Tibial nerve (tissue), 4 donors: ENCODE results near the gene SLX4IP. TPM values are rescaled to one million over a fixed set of nuclear protein-coding genes. Genes with fewer than 3 reads are reported as not detected.

Experiments
- DNase-seq, 2 donors: peaks; one replicate each; pipeline ENCODE4 v3.0.0-alpha.2; 2019; ENCODE audit warnings: low spot score in 2 of 2
- H3K27ac ChIP-seq, 4 donors: fragments of 200-600 bp; sonication (generic) in 3 of 4; one replicate each; pipeline ENCODE4 v1.5.1; 2017 to 2019; ENCODE audit warnings: mild to moderate bottlenecking in 1 of 4
- H3K27me3 ChIP-seq, 2 donors: fragments of 200-600 bp; sonication (generic) in 1 of 2; one replicate each; pipeline versions ENCODE4 v1.5.1 to v1.6.0; 2017 to 2019
- H3K36me3 ChIP-seq, 3 donors: fragments of 200-600 bp; sonication (generic); one replicate each; pipeline ENCODE4 v1.5.1; 2018 to 2019
- H3K4me1 ChIP-seq, 4 donors: fragments of 200-600 bp; sonication (generic) in 3 of 4; one replicate each; pipeline ENCODE4 v1.5.1; 2017 to 2019
- H3K4me3 ChIP-seq, 4 donors: fragments of 200-600 bp; sonication (generic) in 3 of 4; one replicate each; pipeline ENCODE4 v1.5.1; 2017 to 2019; ENCODE audit warnings: mild to moderate bottlenecking in 1 of 4, moderate library complexity in 1 of 4
- H3K9me3 ChIP-seq, 4 donors: fragments of 200-600 bp; sonication (generic) in 3 of 4; one replicate each; pipeline ENCODE4 v1.5.1; 2017 to 2019
- EP300 ChIP-seq, 2 donors: sonication (generic); formaldehyde crosslinking; IDR thresholded peaks; one replicate each; pipeline ENCODE4 v1.6.1; 2017; ENCODE audit warnings: antibody characterized with exemption in 2 of 2, mild to moderate bottlenecking in 1 of 2
- POLR2A ChIP-seq, 2 donors: fragments of 450-650 bp; IDR thresholded peaks; one replicate each; pipeline ENCODE4 v1.6.1; 2017; ENCODE audit warnings: antibody characterized with exemption in 2 of 2, mild to moderate bottlenecking in 2 of 2, moderate library complexity in 2 of 2
- WGBS, 2 donors: methylation state at CpG; one replicate each; pipeline ENCODE4 v1.1.5; 2018; 5-methylcytosine and 5-hydroxymethylcytosine counted together
- total RNA-seq, 4 donors: library from RNA; depleted of rRNA; stranded (reverse); fragments of >200 nt; gene quantifications; one replicate each; pipeline ENCODE4 v1.1.0, GENCODE V29; 2016
- TF ChIP-seq, protein P1 (sequence below), 5 experiments: fragments of 200-600 bp in 3 of 5; fragments of 450-650 bp in 2 of 5; sonication (generic) in 3 of 5; IDR thresholded peaks; one replicate each; pipeline ENCODE4 v1.5.1; 2016 to 2019; ENCODE audit warnings: antibody characterized with exemption in 5 of 5, mild to moderate bottlenecking in 3 of 5, moderate library complexity in 2 of 5

Gene SLX4IP
- total RNA-seq, 4 donors from 2014 or later, result 3.3 to 5.7 (median 3.5) TPM

GRCh38 chr20:10538768-10539167 lies 103.7 kb downstream of the SLX4IP start:
- H3K27me3 ChIP-seq, result no peaks in the 10 kb centered on the region
- H3K9me3 ChIP-seq, result no peaks in the 10 kb centered on the region
- H3K27ac ChIP-seq, result no peak overlapping the region
- WGBS, 2 donors, result 0 to 47% methylated on average over 1 of the region's 1 CpG
- no peak for DNase-seq
- peaks cover 0 to 14% (median 2%) of the 10 kb centered on the region in 4 donors for H3K4me1 ChIP-seq
- no peak overlapping the region for H3K4me3 ChIP-seq
- no peaks in the 10 kb centered on the region for H3K36me3 ChIP-seq
- TF ChIP-seq, protein P1, sequence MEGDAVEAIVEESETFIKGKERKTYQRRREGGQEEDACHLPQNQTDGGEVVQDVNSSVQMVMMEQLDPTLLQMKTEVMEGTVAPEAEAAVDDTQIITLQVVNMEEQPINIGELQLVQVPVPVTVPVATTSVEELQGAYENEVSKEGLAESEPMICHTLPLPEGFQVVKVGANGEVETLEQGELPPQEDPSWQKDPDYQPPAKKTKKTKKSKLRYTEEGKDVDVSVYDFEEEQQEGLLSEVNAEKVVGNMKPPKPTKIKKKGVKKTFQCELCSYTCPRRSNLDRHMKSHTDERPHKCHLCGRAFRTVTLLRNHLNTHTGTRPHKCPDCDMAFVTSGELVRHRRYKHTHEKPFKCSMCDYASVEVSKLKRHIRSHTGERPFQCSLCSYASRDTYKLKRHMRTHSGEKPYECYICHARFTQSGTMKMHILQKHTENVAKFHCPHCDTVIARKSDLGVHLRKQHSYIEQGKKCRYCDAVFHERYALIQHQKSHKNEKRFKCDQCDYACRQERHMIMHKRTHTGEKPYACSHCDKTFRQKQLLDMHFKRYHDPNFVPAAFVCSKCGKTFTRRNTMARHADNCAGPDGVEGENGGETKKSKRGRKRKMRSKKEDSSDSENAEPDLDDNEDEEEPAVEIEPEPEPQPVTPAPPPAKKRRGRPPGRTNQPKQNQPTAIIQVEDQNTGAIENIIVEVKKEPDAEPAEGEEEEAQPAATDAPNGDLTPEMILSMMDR (IDR thresholded peaks at IDR 0.05), result no peak
- TF ChIP-seq EP300 (IDR thresholded peaks at IDR 0.05) (no peak), POLR2A (IDR thresholded peaks at IDR 0.05) (no peak)

DNA sequence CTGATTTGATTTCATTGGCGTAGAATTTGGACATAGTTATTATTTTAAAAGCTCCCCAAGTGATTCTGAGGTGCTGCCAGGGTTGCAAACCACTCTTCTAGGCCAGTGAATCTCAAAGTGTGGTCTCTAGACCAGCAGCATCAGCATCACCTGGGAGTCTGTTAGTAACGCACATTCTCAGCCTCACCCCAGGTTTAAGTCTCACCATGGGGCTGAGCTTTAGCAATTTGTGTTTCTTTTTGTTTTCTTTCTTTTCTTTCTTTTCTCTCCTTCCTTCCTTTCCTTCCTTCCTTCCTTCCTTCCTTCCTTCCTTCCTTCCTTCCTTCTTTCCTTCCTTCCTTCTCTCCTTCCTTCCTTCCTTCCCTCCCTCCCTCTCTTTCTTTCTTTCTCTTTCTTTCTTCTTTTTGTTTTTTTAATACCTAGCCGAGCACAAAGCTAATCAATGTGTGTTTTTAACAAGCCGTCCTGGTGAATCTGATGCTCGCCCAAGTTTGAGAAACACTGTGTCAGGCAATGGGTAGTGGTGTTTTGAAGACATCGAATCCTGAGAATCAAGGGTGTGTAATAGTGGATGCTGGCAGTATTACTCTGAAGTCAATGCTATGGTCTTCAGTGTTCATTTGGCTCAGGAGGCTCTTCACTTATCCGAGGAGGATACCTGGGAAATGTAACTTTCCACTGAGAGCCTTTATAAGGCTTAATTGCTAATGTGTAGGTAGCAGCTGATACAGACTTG lies 104.9 kb downstream of the SLX4IP start:
- Histone ChIP-seq H3K27me3 (no peaks in the 10 kb centered on the region), H3K27ac (peak overlapping the region in 2 of 4 donors; percentile 57 to 69), H3K9me3 (no peaks in the 10 kb centered on the region), H3K4me1 (peaks cover 0 to 14% (median 2%) of the 10 kb centered on the region in 4 donors), H3K4me3 (no peak overlapping the region), H3K36me3 (no peaks in the 10 kb centered on the region)
- WGBS, 2 donors, result 79 to 90% methylated on average over 7 of the region's 7 CpGs
- no peak for DNase-seq
- no peak for TF ChIP-seq POLR2A (IDR thresholded peaks at IDR 0.05)
- TF ChIP-seq EP300 (IDR thresholded peaks at IDR 0.05), result no peak
- TF ChIP-seq, protein P1 (IDR thresholded peaks at IDR 0.05), result no peak

DNA sequence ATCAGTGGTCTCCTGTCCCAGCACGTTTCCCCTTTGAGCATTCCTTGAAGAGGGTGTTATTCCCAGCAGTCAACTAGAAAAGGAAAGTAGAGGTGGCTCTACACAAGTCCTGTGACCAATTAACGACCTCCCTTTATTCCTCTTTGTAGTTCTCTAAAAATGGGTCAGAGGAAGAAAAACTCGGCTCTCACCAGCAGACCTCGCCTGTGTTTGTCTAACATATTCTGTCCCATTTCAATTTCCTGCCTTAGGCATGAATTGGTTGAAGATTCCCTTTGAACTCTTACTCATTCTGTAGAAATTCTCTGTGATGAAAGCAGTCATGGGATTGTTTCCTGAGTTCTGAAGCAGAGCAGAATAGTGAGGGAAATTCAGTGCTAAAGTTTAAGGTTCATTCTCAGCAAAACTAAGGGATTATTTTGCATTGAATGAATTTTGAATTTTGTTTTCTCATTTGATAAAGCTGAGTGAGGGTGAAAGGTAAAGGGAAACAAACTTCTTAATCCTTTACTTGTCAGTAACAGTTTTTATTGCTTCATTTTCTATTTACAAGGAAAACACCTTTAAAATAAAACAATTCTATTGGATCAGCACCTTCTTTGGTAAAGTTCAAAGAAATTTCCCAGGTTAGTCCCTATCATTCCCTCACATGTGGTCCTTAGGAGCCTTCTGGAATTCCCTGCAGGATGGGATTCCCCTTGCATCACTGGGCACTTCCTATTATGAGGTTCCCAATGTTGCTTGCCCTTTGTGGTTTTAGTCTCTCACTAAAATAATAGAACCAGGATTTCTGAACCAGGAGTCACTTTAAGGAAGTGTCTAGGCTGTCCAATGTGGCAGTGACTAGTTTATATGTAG lies 105.8 kb downstream of the SLX4IP start:
- Histone ChIP-seq H3K27ac (peak overlapping the region in 2 of 4 donors; percentile 57 to 69), H3K4me1 (peaks cover 0 to 14% (median 2%) of the 10 kb centered on the region in 4 donors), H3K27me3 (no peaks in the 10 kb centered on the region), H3K36me3 (no peaks in the 10 kb centered on the region), H3K4me3 (no peak overlapping the region), H3K9me3 (no peaks in the 10 kb centered on the region)
- 24 to 27% methylated on average over 4 of the region's 4 CpGs for WGBS, 2 donors
- TF ChIP-seq POLR2A (IDR thresholded peaks at IDR 0.05), result no peak
- TF ChIP-seq EP300 (IDR thresholded peaks at IDR 0.05), result peak in 1 of 2 donors; percentile 72
- no peak for DNase-seq

DNA sequence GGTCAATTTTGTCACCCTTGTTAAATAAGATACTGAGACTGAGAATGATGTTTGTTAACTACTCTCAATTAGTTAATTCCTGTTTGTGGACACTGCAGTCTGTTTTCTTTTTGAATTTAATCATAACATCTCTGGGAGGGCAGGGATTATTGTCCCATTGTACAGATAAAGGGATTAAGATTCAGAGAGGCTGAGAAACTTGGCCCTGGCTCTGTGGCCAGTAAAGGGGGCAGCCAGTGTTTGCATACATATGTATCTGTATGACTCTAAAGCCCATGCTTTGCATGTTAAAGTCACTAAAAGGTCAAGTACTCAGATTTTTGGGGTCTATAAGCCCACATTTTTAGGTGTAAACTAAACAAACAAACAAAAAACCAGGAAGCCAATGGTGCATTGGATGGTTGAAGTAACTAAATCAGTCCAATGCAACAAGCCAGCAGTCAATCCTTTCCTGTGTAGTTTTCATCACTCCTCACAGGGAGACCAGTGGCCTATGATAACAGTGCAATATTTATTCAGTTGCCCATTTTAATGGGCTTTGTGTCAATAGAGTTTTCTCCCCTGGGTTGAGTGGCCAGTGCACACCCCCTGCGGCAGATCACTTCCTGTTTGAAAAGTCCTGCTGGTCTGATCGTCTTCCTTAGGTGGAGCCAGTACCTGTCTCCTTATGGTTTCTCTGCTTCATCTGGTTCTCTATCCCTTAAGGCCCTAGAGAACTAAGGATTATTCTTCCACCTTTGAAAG lies 106.7 kb downstream of the SLX4IP start:
- no peaks in the 10 kb centered on the region for H3K9me3 ChIP-seq
- H3K27ac ChIP-seq, result peak overlapping the region in 1 of 4 donors; percentile 64

GRCh38 chr20:10542442-10542841 lies 107.3 kb downstream of the SLX4IP start:
- WGBS, 2 donors, result 96 to 98% methylated on average over 3 of the region's 3 CpGs
- Histone ChIP-seq H3K36me3 (no peaks in the 10 kb centered on the region), H3K27me3 (no peaks in the 10 kb centered on the region), H3K4me3 (no peak overlapping the region), H3K4me1 (peaks cover 0 to 10% (median 2%) of the 10 kb centered on the region in 4 donors), H3K27ac (no peak overlapping the region), H3K9me3 (no peaks in the 10 kb centered on the region)
- TF ChIP-seq, protein P1 (IDR thresholded peaks at IDR 0.05), result no peak
- no peak for TF ChIP-seq POLR2A (IDR thresholded peaks at IDR 0.05)
- TF ChIP-seq EP300 (IDR thresholded peaks at IDR 0.05), result no peak
- no peak for DNase-seq

More for the DNA sequence above, 106.7 kb downstream of the SLX4IP start:
- Histone ChIP-seq H3K4me1 (peaks cover 0 to 10% (median 2%) of the 10 kb centered on the region in 4 donors), H3K36me3 (no peaks in the 10 kb centered on the region), H3K4me3 (no peak overlapping the region), H3K27me3 (no peaks in the 10 kb centered on the region)
- DNase-seq, result no peak
- WGBS, 2 donors, result 65 to 82% methylated on average over 2 of the region's 2 CpGs
- TF ChIP-seq POLR2A (IDR thresholded peaks at IDR 0.05) (no peak), EP300 (IDR thresholded peaks at IDR 0.05) (no peak)
- TF ChIP-seq, protein P1 (IDR thresholded peaks at IDR 0.05), result no peak
